Islet precursor cell (in vitro differentiated cells): ENCODE measurements around the gene HLA-DRA.

Experiments
- DNase-seq: peaks from one replicate; pipeline ENCODE4 v3.0.0-alpha.2; 2018

HLA-DRA gene

DNA sequence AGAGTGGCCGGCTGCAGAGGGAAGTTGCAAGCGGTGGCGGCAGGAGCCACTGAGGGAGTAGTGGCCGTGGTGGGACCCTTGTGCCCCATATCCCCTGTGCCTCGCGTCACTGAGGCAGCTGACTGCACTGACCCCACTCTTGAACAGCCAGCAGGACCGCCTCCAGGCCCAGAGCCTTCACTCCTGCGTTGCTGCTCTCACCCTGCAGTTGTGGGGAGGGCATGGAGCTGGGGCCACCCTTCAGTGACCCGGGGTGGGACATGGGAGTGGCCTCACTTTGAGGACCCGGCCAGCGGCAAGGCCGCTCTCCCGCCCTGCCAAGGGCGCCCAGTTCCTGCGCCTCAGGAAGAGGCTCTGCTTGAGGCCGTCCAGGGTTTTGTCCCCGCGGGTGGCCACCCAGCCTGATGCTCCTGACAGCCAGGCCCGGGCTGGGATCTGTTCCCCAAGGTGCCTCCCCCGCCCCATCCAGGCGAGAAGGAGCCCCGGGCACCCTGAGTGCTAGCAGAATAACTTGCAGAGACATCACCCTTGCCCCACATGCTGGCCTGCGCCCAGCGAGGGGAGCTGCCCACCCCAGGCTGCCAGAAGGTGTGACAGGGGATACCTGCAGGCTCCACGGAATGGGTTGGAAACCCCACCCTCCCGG is 44.4 kb downstream of the HLA-DRA start:
- no peak for DNase-seq

DNA sequence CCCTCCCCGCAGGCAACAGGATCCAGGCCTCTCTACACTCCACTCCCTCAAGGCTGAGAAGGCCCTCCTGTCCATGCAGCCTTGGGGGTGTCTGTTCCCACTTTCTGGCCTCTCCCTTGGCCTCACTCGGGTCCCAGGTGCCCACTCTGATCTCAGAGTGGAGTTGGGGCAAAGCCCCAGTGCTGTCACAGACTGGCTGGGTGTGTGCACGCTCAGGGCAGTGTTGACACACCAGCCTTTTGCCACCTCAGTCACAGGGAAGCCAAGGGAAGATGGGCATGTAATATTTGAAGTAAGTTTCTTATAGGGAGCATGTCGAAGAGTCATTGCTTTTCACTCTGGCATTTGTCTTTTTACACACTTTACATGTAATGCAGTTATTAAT is 44.9 kb downstream of the HLA-DRA start:
- DNase-seq: no peak

DNA sequence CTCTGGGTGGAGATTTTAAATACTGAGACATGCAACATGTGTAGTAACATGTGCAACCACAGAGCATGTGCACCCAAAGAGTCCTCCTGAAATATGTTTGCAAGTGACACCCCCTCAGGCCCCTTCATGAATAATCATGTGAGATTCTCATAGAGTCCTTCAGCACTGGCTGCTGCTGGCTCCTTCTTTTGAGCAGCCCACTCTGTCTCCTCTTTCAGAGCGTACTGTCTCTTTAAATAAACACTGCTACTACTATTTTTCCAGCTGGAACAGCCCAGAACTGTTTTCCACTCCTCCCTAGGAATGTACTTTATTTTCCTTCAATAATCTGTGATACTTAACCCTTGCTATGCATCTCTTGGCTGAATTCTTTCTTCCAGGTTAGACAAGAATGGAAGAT is 48.4 kb downstream of the HLA-DRA start:
- no peak for DNase-seq

GRCh38 chr6:32491700-32492099 is 52.0 kb downstream of the HLA-DRA start:
- DNase-seq: no peak

- DNase-seq: no peak
Observed at GRCh38 chr6:32492351-32492750, 52.7 kb downstream of the HLA-DRA start.
